Cardiac fibroblast (primary cell): ENCODE results near the gene L3MBTL3.

ENCODE experiments used
- DNase-seq, 2 donors: peaks; one replicate each; pipeline versions ENCODE4 v3.0.0 to v3.0.0-alpha.2; 2010; ENCODE audit warnings: low read depth in 2 of 2
- H3K4me3 ChIP-seq, 2 donors: replicated peaks in 1 of 2; 1 replicate in 1 of 2; 2 replicates in 1 of 2; pipeline ENCODE4 v1.5.1; 2011; ENCODE audit warnings: low read depth in 2 of 2, low read length in 2 of 2, mild to moderate bottlenecking in 2 of 2, moderate library complexity in 1 of 2
- TF ChIP-seq, protein P1 (sequence below): IDR thresholded peaks from one replicate; pipeline ENCODE4 v1.5.1; 2011; ENCODE audit warnings: low read depth, mild to moderate bottlenecking, low read length, inconsistent platforms

The L3MBTL3 gene

DNA sequence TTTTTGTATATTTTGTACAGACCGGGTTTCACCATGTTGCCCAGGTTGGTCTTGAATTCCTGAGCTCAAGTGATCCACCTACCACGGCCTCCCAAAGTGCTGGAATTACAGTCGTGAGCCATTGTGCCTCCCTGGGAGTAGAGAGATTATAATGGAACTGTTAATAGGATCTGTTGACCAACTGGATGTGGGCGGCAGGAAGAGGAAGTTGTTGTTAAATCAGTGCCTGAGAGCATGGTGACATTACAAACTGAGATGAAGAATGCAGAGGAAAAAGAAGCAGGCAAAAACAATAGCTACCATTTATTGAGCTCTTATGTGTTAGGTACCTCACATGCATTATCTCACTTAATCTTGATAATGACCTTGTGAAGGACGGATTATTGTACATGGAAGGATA is 9.2 kb upstream of the L3MBTL3 start:
- H3K4me3 ChIP-seq, result no peak overlapping the region
- TF ChIP-seq, protein P1, sequence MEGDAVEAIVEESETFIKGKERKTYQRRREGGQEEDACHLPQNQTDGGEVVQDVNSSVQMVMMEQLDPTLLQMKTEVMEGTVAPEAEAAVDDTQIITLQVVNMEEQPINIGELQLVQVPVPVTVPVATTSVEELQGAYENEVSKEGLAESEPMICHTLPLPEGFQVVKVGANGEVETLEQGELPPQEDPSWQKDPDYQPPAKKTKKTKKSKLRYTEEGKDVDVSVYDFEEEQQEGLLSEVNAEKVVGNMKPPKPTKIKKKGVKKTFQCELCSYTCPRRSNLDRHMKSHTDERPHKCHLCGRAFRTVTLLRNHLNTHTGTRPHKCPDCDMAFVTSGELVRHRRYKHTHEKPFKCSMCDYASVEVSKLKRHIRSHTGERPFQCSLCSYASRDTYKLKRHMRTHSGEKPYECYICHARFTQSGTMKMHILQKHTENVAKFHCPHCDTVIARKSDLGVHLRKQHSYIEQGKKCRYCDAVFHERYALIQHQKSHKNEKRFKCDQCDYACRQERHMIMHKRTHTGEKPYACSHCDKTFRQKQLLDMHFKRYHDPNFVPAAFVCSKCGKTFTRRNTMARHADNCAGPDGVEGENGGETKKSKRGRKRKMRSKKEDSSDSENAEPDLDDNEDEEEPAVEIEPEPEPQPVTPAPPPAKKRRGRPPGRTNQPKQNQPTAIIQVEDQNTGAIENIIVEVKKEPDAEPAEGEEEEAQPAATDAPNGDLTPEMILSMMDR, result no peak
- peak in 1 of 2 donors; percentile 8 for DNase-seq

DNA sequence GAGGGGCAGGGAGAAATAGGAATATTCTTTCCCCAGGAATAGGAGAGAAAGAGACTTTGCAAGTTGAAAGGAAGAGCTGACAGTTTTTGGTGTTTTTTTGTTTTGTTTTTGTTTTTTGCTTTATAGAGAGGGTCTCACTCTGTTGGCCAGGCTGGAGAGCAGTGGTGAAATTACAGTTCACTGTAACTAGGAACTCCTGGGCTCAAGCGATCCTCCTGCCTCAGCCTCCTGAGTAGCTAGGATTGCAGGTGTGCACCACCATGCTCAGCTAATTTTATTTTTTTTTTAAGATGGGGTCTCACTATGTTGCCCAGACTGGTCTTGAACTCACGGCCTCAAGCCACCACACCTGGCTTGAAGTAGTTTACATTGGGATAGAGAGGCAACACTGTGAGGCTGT is 8.0 kb upstream of the L3MBTL3 start:
- TF ChIP-seq, protein P1, result no peak
- no peak for DNase-seq
- no peak overlapping the region for H3K4me3 ChIP-seq

DNA sequence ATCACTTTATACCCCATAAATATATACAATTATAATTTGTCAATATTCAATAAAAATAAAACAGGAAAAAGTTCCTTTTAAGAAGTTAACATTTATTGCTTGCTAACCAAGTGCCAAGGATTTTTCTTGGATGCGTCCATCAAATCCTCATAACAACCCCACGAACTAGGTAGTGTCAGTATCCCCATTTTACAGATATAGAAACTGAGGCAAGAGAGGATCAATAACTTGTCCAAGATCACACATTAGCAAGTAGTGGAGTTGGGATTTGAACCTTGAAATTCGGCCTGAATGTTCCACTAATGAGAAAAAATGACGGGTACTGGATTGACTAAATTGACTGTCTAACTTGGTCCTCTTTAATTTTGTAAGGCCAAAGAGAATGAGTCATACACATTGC is 5.7 kb upstream of the L3MBTL3 start:
- TF ChIP-seq, protein P1, result no peak
- no peak for DNase-seq
- H3K4me3 ChIP-seq, result no peak overlapping the region

DNA sequence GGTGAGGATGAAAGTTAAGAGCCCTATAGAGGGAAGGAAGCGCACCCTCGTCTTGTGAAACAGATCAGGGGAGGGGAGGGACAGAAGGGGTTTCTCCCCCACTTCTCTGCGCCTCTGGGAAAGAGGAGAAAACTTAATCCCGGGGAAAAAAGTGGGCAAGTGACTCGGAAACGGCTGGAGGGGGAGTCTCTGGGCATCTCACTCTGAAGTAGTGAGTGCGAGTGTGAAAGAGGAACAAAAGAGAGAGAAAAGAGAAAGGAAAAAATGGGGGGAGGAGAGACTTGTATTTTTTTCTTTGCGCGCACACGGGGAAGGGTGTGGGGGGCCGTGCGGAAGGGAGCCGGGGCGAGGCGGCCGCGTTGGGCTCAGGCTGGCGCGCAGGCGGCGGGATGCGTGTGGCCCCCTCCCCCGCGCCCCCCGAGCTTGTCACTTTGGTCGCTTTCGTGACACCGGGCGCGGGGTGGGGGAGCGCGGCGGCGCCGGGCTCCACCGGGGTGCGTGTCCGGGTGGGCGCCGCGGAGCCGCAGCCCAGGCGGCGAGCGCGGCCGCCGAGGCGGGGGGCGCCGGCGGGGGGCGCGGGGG is 454 bp downstream of the L3MBTL3 start:
- H3K4me3 ChIP-seq, result peak overlapping the region; percentile 78 to 83
- TF ChIP-seq, protein P1, result no peak
- DNase-seq, result no peak

DNA sequence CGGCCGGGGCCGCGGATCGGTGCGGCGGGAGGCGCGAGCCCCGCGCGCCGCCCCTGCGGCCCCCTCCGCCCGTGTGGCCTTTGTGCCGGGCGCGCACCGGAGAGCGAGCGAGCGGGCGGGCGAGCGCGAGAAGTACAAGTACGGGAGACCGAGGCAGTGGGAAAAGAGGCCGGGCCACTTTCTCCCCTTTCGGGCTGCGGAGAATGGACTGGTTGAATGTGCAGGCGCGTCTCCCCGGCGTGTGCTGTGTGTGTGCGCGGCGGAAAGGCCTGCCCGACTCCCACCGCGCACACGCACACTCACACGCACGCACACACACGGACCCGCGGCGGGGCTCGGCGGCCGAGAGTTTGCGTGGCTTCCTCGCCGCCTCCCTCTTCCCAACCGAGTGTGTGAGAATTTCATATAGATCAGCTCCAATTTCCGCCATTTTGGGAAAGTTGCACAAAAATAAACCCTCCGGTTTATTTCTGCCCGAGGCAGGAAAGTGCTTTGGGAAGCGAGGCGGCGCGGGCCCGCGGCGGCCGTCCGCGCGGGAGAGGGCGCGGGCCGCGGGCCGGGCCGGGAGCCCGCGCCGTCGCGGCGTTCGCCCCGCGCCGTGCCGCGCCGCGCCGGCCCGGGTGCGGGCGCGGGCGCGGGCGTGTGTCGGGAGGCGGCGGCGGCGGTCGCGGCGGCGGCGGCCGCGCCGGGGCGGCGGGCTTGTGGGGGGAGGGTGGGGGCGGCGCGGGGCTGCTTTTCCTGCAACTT is 1.1 kb downstream of the L3MBTL3 start:
- H3K4me3 ChIP-seq, result peak overlapping the region; percentile 78 to 86
- TF ChIP-seq, protein P1, result no peak
- peak; percentile 44 to 53 for DNase-seq

DNA sequence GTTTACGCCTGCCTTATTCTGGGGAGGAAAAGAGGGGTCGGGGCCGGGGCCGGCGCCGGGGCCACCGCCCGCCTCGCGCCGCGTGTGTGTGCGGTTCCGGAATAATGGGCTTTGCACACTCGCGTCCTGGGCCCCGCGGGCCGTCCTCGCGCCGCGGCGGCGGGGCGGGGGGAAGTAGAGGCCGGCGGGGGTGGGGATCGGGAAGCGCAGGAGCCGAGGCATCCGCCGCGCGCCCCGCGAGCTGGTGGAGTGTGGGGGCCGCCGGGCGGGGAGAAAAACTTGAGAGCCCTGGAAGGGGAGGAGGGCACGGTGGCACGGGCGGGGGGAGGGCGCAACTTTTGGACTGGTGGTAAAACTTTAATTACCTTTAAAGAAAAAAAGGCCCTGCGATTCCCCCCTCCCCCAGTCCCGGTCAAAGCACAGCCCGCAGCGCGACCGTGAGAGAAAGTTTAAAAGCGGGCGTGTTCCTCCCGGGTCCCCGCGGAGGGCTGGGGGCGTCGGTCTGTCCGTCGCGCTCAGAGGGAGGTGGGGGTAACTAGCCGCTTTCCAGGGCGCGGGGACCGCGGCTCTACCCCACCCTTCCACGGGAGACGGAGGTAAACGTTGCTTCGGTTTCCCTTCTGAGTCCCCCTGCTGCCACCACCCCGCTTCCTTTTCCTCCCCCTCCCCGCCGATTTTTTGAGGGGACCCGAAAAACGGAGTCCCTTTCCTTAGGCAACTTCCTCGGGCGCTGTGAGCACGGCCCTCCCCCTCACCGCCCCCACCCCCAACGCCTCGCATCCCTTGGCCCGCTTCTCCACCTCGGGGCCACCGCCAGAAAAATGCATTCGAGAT is 1.9 kb downstream of the L3MBTL3 start:
- peak overlapping the region; percentile 78 to 86 for H3K4me3 ChIP-seq
- peak; percentile 16 to 19 for DNase-seq
- TF ChIP-seq, protein P1, result no peak
